Activated CD8-positive, alpha-beta memory T cell treated with anti-CD3 and anti-CD28 coated beads, Interleukin-2, amount 10 ng/mL, durations not matched to agents 7 days and 5 days (primary cell): Measurements from ENCODE around the gene SUN3. TPM values are rescaled to one million over a fixed set of nuclear protein-coding genes. Genes with fewer than 3 reads are reported as not detected.

Experiments used
- total RNA-seq, 2 experiments: library from RNA; stranded (reverse); gene quantifications; one replicate each; pipeline ENCODE4 v1.2.3, GENCODE V29; 2021

SUN3 gene
- total RNA-seq, 2 experiments from 2014 or later: not detected

Other genes starting within 250 kb of the SUN3 start
- under 1 TPM; 0.06 to 0.19 TPM for gene PKD1L1, start 80.6 kb downstream of the SUN3 start, total RNA-seq
- 10 to 100 TPM; 27.0 to 30.8 TPM for gene HUS1, start 49.5 kb downstream of the SUN3 start, total RNA-seq
- gene C7orf57, start 6.4 kb upstream of the SUN3 start, total RNA-seq: under 1 TPM; 0.12 to 0.15 TPM
- gene UPP1, start 60.2 kb upstream of the SUN3 start, total RNA-seq: 10 to 100 TPM; 57.9 to 87.6 TPM
- under 1 TPM; 0.05 to 0.06 TPM for gene ABCA13, start 142.4 kb upstream of the SUN3 start, total RNA-seq